ENCODE results near the gene HHIPL1. TPM values are rescaled to one million over a fixed set of nuclear protein-coding genes. Genes with fewer than 3 reads are reported as not detected.

The HHIPL1 gene
- total RNA-seq, 1 experiment from 2014 or later, result 2.6 TPM

- Histone ChIP-seq H3K9ac (ENCODE audit: extremely low read depth, insufficient read length, low read length) (no peak overlapping the region), H2AFZ (ENCODE audit: low read length) (no peak overlapping the region), H2AK5ac (ENCODE audit: insufficient read length, low read length) (no peak overlapping the region), H4K91ac (ENCODE audit: insufficient read length, low read depth, low read length) (no peak overlapping the region), H4K5ac (ENCODE audit: insufficient read length, low read depth, low read length) (no peak overlapping the region), H3K79me2 (ENCODE audit: insufficient read depth, low read length) (no peaks in the 10 kb centered on the region), H2BK12ac (ENCODE audit: insufficient read length, low read depth, low read length) (no peak overlapping the region), H3K56ac (ENCODE audit: insufficient read length, low read depth, low read length) (no peak overlapping the region), H3K27ac (ENCODE audit: insufficient read length, low read depth, low read length) (no peak overlapping the region), H2BK120ac (ENCODE audit: low read depth, low read length, poor library complexity, severe bottlenecking) (no peak overlapping the region), H4K8ac (replicated peaks; ENCODE audit: insufficient read length, low read depth, low read length) (no peak overlapping the region), H3K23ac (ENCODE audit: insufficient read length, low read depth, low read length) (no peak overlapping the region), H3K18ac (ENCODE audit: insufficient read length, low read depth, low read length) (no peak overlapping the region), H2BK20ac (ENCODE audit: low read depth, low read length, poor library complexity, severe bottlenecking) (no peak overlapping the region), H3T11ph (ENCODE audit: low read length) (no peak overlapping the region), H3K14ac (ENCODE audit: insufficient read depth, low read length) (no peak overlapping the region), H3K79me1 (ENCODE audit: insufficient read depth, low read depth, low read length, poor library complexity, severe bottlenecking) (no peaks in the 10 kb centered on the region), H3K9me3 (ENCODE audit: control insufficient read depth, low read depth, low read length) (no peaks in the 10 kb centered on the region), H3K4me2 (ENCODE audit: insufficient read depth, insufficient read length, low read length) (no peak overlapping the region), H4K20me1 (ENCODE audit: control insufficient read depth, insufficient read depth, insufficient read length) (no peaks in the 10 kb centered on the region), H3K23me2 (ENCODE audit: insufficient read length, low read depth, low read length, poor library complexity, severe bottlenecking) (peaks cover 3% of the 10 kb centered on the region), H3K4me1 (ENCODE audit: insufficient read depth, low read length) (no peaks in the 10 kb centered on the region), H2BK15ac (ENCODE audit: low read depth, low read length) (no peak overlapping the region), H2BK5ac (ENCODE audit: insufficient read length, low read length) (no peak overlapping the region), H3K4ac (ENCODE audit: low read depth, low read length) (no peak overlapping the region), H3K27me3 (ENCODE audit: insufficient read depth, low read length) (no peaks in the 10 kb centered on the region; the same call in 1 of the 2 replicates)
- no peak overlapping the region; a peak in 1 of 5 replicates for H3K4me3 Mint-ChIP-seq
- no peak overlapping the region for H3K27ac Mint-ChIP-seq
- H3K27me3 Mint-ChIP-seq (ENCODE audit: low read depth), result peaks cover 20% of the 10 kb centered on the region
- H3K36me3 Mint-ChIP-seq (ENCODE audit: insufficient read depth in 1 of 3, low read depth in 3 of 3), result no peaks in the 10 kb centered on the region
- no peak for TF ChIP-seq CTCF (conservative IDR thresholded peaks at IDR 0.05)
- no peak for DNase-seq
- no CpG with 5 or more reads among the region's 8 CpGs for whole genome bisulfite sequencing (ENCODE audit: extremely low coverage, insufficient read length, low lambda C conversion rate)
- H3K9me3 Mint-ChIP-seq, result no peaks in the 10 kb centered on the region
- H3K4me1 Mint-ChIP-seq, result peaks cover 0 to 14% of the 10 kb centered on the region in 2 experiments; a peak in 2 of 4 replicates
Observed at GRCh38 chr14:99649643-99650042, 4.7 kb downstream of the HHIPL1 start.

Data from H9 (cell line).